GM12878 (cell line): Measurements from ENCODE around the gene DDX10. TPM values are rescaled to one million over a fixed set of nuclear protein-coding genes. Genes with fewer than 3 reads are reported as not detected.

Experiments used
- ATAC-seq: fragments of 200-7000 bp; cut with Tn5 transposase; 3 replicates; pipeline ENCODE4 v1.9.1; 2020; ENCODE audit warnings: mild to moderate bottlenecking, moderate library complexity
- BruUV-seq: library from RNA; stranded (reverse); fragments of 400-500 nt; replicated peaks from 2 replicates; lab custom pipeline; 2021; lab: Mats Ljungman, UMichigan
- CTCF ChIA-PET: fragments of 300-600 bp; sonication (Branson Sonifier 250); formaldehyde crosslinking; extraction: SDS; loops from one replicate; lab custom pipeline; 2021; ENCODE audit warnings: inconsistent platforms; lab: Yijun Ruan, JAX
- POLR2A ChIA-PET: fragments of 350-600 bp; formaldehyde crosslinking; extraction: SDS; loops from one replicate; lab custom pipeline; 2021; ENCODE audit warnings: inconsistent platforms; lab: Charles Lee
- RAD21 ChIA-PET: fragments of 300-600 bp; sonication (Branson Sonifier 250); formaldehyde crosslinking; loops from one replicate; lab custom pipeline; 2023; ENCODE audit warnings: antibody characterized with exemption; ENCODE audit not compliant: unreplicated experiment; lab: Charles Lee
- SMC1A ChIA-PET: fragments of 300-600 bp; sonication (Branson Sonifier 250); formaldehyde crosslinking; loops from one replicate; lab custom pipeline; 2023; ENCODE audit not compliant: unreplicated experiment, uncharacterized antibody; lab: Charles Lee
- DNase-seq: peaks from one replicate; pipeline ENCODE4 v3.0.0-alpha.2; 2011; ENCODE audit warnings: low read depth, low spot score
- FAIRE-seq: peaks from 3 replicates; lab custom pipeline; 2011; peaks lifted over from hg19 to GRCh38; lab: Jason Lieb, UNC
- H2AFZ ChIP-seq: 2 replicates; pipeline ENCODE4 v1.6.0; 2011; ENCODE audit warnings: low read depth, low read length, control low read depth; ENCODE audit not compliant: control insufficient read depth
- H3K27ac ChIP-seq: 2 replicates; pipeline ENCODE4 v1.5.1; 2011; ENCODE audit warnings: control low read depth; ENCODE audit not compliant: control insufficient read depth, insufficient read depth
- H3K27me3 ChIP-seq, 2 experiments: replicated peaks in 1 of 2; 2 replicates each; pipeline versions ENCODE4 v1.6.0 to v1.6.1; 2011; ENCODE audit warnings: low read length in 1 of 2; ENCODE audit not compliant: control insufficient read depth in 2 of 2, insufficient read depth in 2 of 2
- H3K36me3 ChIP-seq, 2 experiments: 2 replicates each; pipeline ENCODE4 v1.5.1; 2011; ENCODE audit warnings: low read length in 1 of 2; ENCODE audit not compliant: control insufficient read depth in 2 of 2, insufficient read depth in 2 of 2
- H3K4me1 ChIP-seq: 2 replicates; pipeline ENCODE4 v1.6.1; 2011; ENCODE audit warnings: mild to moderate bottlenecking, low read length, moderate library complexity, mixed read lengths; ENCODE audit not compliant: control insufficient read depth, insufficient read depth
- H3K4me2 ChIP-seq: 2 replicates; pipeline ENCODE4 v1.6.0; 2011; ENCODE audit warnings: control low read depth; ENCODE audit not compliant: control insufficient read depth, insufficient read depth
- H3K4me3 ChIP-seq: fragments of 200-600 bp; sonication (generic); 2 replicates; pipeline ENCODE4 v1.5.1; 2016
- H3K79me2 ChIP-seq: 2 replicates; pipeline ENCODE4 v1.6.0; 2011; ENCODE audit warnings: low read length; ENCODE audit not compliant: control insufficient read depth, insufficient read depth
- H3K9ac ChIP-seq: 2 replicates; pipeline ENCODE4 v1.8.0; 2011; ENCODE audit warnings: low read length, control low read depth, mixed read lengths; ENCODE audit not compliant: control insufficient read depth, insufficient read depth
- H3K9me3 ChIP-seq: replicated peaks from 3 replicates; pipeline ENCODE4 v1.5.1; 2011; ENCODE audit warnings: mild to moderate bottlenecking, low read length; ENCODE audit not compliant: control insufficient read depth, insufficient read depth
- H4K20me1 ChIP-seq: 2 replicates; pipeline ENCODE4 v1.6.0; 2011; ENCODE audit not compliant: control insufficient read depth, insufficient read depth
- CHD4 ChIP-seq: fragments of 200-600 bp; sonication (generic); IDR thresholded peaks from 2 replicates; pipeline ENCODE4 v1.6.1; 2016; ENCODE audit warnings: mild to moderate bottlenecking
- DPF2 ChIP-seq: fragments of 450-650 bp; IDR thresholded peaks from 2 replicates; pipeline ENCODE4 v1.6.1; 2017; ENCODE audit warnings: mild to moderate bottlenecking
- E2F4 ChIP-seq: IDR thresholded peaks from 2 replicates; pipeline ENCODE4 v1.6.1; 2012; ENCODE audit warnings: low read depth, low read length, improper control_type of control experiment
- FOS ChIP-seq: IDR thresholded peaks from 3 replicates; pipeline ENCODE4 v1.6.1; 2011; ENCODE audit warnings: borderline replicate concordance; ENCODE audit not compliant: insufficient read length; ENCODE audit errors: extremely low read depth
- HSF1 ChIP-seq: fragments of 150-350 bp; IDR thresholded peaks from 2 replicates; pipeline ENCODE4 v1.6.1; 2014; ENCODE audit warnings: mild to moderate bottlenecking, low read depth, low read length
- MEF2A ChIP-seq: IDR thresholded peaks from 2 replicates; pipeline ENCODE4 v1.6.1; 2011; ENCODE audit warnings: low read depth, mild to moderate bottlenecking, low read length, moderate library complexity; ENCODE audit not compliant: insufficient read depth
- MYB ChIP-seq: fragments of 150-350 bp; IDR thresholded peaks from 2 replicates; pipeline ENCODE4 v1.6.1; 2014; ENCODE audit warnings: mild to moderate bottlenecking, low read depth, low read length, borderline replicate concordance
- NFYA ChIP-seq: IDR thresholded peaks from 2 replicates; pipeline ENCODE4 v1.6.1; 2011; ENCODE audit warnings: low read depth, mild to moderate bottlenecking, low read length, improper control_type of control experiment, borderline replicate concordance
- PAX8 ChIP-seq: fragments of 450-650 bp; IDR thresholded peaks from 2 replicates; pipeline ENCODE4 v1.6.1; 2017; ENCODE audit warnings: mild to moderate bottlenecking, moderate library complexity
- SMC3 ChIP-seq: IDR thresholded peaks from 2 replicates; pipeline ENCODE4 v1.6.1; 2011; ENCODE audit warnings: low read length, improper control_type of control experiment, borderline replicate concordance
- SRF ChIP-seq, 2 experiments: IDR thresholded peaks; 2 replicates each; pipeline ENCODE4 v1.6.1; 2011; ENCODE audit warnings: low read depth in 2 of 2, low read length in 2 of 2, mild to moderate bottlenecking in 1 of 2, moderate library complexity in 1 of 2
- YBX1 ChIP-seq: fragments of 450-650 bp; IDR thresholded peaks from 2 replicates; pipeline ENCODE4 v1.6.1; 2016; ENCODE audit warnings: antibody characterized with exemption
- ZBED1 ChIP-seq: IDR thresholded peaks from 2 replicates; pipeline ENCODE4 v1.6.1; 2016; ENCODE audit warnings: borderline replicate concordance
- ZNF274 ChIP-seq: IDR thresholded peaks from one replicate; pipeline ENCODE4 v1.8.0; 2011; ENCODE audit not compliant: insufficient read length, insufficient read depth
- WGBS: methylation state at CpG from one replicate; pipeline ENCODE4 v1.1.6; 2016; ENCODE audit warnings: low lambda C conversion rate; ENCODE audit not compliant: insufficient replicate concordance, insufficient coverage; ENCODE audit errors: missing lambda C conversion rate; 5-methylcytosine and 5-hydroxymethylcytosine counted together
- in situ Hi-C: fragments of 300-500 bp; cut with MboI; formaldehyde crosslinking; loops from 9 replicates; pipeline ENCODE4 v1.14.3; 2018; ENCODE audit warnings: mixed read lengths
- intact Hi-C: fragments of 100-400 bp; cut with micrococcal nuclease; formaldehyde crosslinking; loops from one replicate; pipeline ENCODE4 v1.14.2; 2022; ENCODE audit not compliant: unreplicated experiment
- polyA plus RNA-seq, 11 experiments: library from polyadenylated mRNA; depleted of rRNA in 4 of 11; unstranded in 6 of 11; stranded (reverse) in 5 of 11; fragments of >200 nt; fragmentation: Nextera tagmentation in 4 of 11; fragmentation: Illumina TruSeq in 1 of 11; extraction: Ambion mirVana in 4 of 11; extraction: Trizol in 1 of 11; gene quantifications; 1 replicate in 1 of 11; 2 replicates in 10 of 11; pipeline versions ENCODE4 v1.2.1 to v1.2.3, GENCODE V29; 2011 to 2016; ENCODE audit warnings: inconsistent platforms in 2 of 11, missing spikeins in 2 of 11, low read depth in 1 of 11
- total RNA-seq, 4 experiments: library from RNA; depleted of rRNA in 3 of 4; stranded (reverse); fragments of >200 nt in 3 of 4; fragmentation: Illumina TruSeq in 1 of 4; extraction: Trizol in 1 of 4; gene quantifications; 2 replicates each; pipeline versions ENCODE4 v1.2.1 to v1.2.3, GENCODE V29; 2013 to 2021
- TF ChIP-seq, protein P1 (sequence below): fragments of 450-650 bp; IDR thresholded peaks from 2 replicates; pipeline ENCODE4 v1.6.1; 2016; ENCODE audit warnings: mild to moderate bottlenecking, moderate library complexity, borderline replicate concordance

DDX10 gene
- total and polyA plus RNA-seq, 10 of the 15 experiments (the other 5 are each of a cell fraction or from before 2014, with no cell fraction given) = 20.9 to 51.5 (median 31.9) TPM

DNA sequence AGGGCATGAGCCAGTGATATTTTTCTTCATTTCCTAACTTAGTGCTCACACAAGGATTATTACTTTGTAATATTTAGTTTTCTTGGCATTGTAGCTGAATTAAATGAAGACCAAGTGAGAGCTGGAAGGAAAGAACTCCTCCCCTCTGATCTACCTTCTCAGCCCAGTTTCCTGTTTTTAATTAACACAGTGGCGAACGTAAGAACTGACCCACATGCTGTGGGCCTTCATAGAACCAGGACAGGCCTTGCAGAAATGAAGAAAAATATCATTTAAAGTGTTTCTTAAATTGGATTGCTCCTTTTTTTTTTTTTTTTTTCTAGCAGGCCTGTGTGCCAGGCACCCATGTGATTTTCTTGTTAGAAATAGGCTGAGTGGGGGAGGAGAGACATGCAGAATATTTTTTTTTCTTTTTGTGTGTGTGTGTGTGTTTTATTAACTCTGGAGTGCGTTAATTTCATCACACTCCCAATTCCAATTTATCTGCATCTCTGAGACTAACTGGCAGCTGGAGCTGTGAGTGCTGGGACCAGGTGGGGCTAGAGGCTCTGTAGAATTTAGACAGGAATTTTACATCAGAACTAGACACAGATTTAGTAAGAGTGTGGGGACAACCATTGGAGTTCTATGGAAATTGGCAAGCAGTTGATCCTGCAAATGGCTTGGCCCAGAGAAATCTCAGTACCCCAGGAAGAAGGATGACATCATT, 320.5 kb downstream of the DDX10 start:
- RAD21 ChIA-PET = interaction anchor here (1.2 kb wide), 1 partner anchor 162 kb away, joined by 3 read pairs; no protein-coding TSS in a partner anchor
- no peak overlapping the region for H3K9ac ChIP-seq
- FAIRE-seq (no peak), ATAC-seq (no peak), DNase-seq (no peak)
- no peaks in the 10 kb centered on the region for H3K27me3 ChIP-seq
- H3K27ac ChIP-seq = no peak overlapping the region
- H3K4me2 ChIP-seq = no peak overlapping the region
- CTCF ChIA-PET = no interaction called here
- H3K4me1 ChIP-seq = no peaks in the 10 kb centered on the region
- SMC1A ChIA-PET = no interaction called here
- intact Hi-C loops (no loop called here), in situ Hi-C loops (no loop called here)
- no TSS peak for BruUV-seq
- WGBS = 30% methylated on average over 3 of the region's 3 CpGs
- H3K4me3 ChIP-seq = no peak overlapping the region
- H2AFZ ChIP-seq = no peak overlapping the region
- H3K79me2 ChIP-seq = no peaks in the 10 kb centered on the region
- no peaks in the 10 kb centered on the region for H3K36me3 ChIP-seq
- no peaks in the 10 kb centered on the region; the same call in 2 of the 3 replicates for H3K9me3 ChIP-seq
- H4K20me1 ChIP-seq = no peaks in the 10 kb centered on the region
- POLR2A ChIA-PET = no interaction called here
- TF ChIP-seq SRF (IDR thresholded peaks at IDR 0.05; ENCODE audit: low read depth in 2 of 2, low read length in 2 of 2) = no peak
- TF ChIP-seq MEF2A = no peak
- no peak for TF ChIP-seq ZNF274
- TF ChIP-seq YBX1 = no peak
- no peak for TF ChIP-seq FOS
- no peak for TF ChIP-seq DPF2
- no peak for TF ChIP-seq E2F4
- TF ChIP-seq HSF1 = no peak
- no peak for TF ChIP-seq NFYA
- TF ChIP-seq ZBED1 = no peak
- no peak for TF ChIP-seq CHD4
- no peak for TF ChIP-seq SMC3
- TF ChIP-seq, protein P1, sequence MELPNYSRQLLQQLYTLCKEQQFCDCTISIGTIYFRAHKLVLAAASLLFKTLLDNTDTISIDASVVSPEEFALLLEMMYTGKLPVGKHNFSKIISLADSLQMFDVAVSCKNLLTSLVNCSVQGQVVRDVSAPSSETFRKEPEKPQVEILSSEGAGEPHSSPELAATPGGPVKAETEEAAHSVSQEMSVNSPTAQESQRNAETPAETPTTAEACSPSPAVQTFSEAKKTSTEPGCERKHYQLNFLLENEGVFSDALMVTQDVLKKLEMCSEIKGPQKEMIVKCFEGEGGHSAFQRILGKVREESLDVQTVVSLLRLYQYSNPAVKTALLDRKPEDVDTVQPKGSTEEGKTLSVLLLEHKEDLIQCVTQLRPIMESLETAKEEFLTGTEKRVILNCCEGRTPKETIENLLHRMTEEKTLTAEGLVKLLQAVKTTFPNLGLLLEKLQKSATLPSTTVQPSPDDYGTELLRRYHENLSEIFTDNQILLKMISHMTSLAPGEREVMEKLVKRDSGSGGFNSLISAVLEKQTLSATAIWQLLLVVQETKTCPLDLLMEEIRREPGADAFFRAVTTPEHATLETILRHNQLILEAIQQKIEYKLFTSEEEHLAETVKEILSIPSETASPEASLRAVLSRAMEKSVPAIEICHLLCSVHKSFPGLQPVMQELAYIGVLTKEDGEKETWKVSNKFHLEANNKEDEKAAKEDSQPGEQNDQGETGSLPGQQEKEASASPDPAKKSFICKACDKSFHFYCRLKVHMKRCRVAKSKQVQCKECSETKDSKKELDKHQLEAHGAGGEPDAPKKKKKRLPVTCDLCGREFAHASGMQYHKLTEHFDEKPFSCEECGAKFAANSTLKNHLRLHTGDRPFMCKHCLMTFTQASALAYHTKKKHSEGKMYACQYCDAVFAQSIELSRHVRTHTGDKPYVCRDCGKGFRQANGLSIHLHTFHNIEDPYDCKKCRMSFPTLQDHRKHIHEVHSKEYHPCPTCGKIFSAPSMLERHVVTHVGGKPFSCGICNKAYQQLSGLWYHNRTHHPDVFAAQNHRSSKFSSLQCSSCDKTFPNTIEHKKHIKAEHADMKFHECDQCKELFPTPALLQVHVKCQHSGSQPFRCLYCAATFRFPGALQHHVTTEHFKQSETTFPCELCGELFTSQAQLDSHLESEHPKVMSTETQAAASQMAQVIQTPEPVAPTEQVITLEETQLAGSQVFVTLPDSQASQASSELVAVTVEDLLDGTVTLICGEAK = no peak
- no peak for TF ChIP-seq MYB
- TF ChIP-seq PAX8 = no peak
